Measurements from ENCODE around the gene HSF5.

- TF ChIP-seq CTCF (IDR thresholded peaks at IDR 0.05) = no peak
- no peak for TF ChIP-seq POLR2A (IDR thresholded peaks at IDR 0.05; ENCODE audit: low read length)
- no peak for TF ChIP-seq CBX2 (IDR thresholded peaks at IDR 0.05; ENCODE audit: borderline replicate concordance, low read depth)
- no peak for TF ChIP-seq EP300 (IDR thresholded peaks at IDR 0.05)
- no peak for TF ChIP-seq NR3C1 (IDR thresholded peaks at IDR 0.05)
- no peak for TF ChIP-seq MAZ (IDR thresholded peaks at IDR 0.05; ENCODE audit: borderline replicate concordance, low read depth, low read length)
- no peak for TF ChIP-seq RFX5 (IDR thresholded peaks at IDR 0.05)
- TF ChIP-seq CEBPB (IDR thresholded peaks at IDR 0.05) = no peak
- TF ChIP-seq SREBF2 (IDR thresholded peaks at IDR 0.05) = no peak
These were observed 35.5 kb downstream of the HSF5 start for GRCh38 chr17:58452738-58453137.

All from A549 (cell line).